ENCODE measurements around the gene NPR1. TPM values are rescaled to one million over a fixed set of nuclear protein-coding genes. Genes with fewer than 3 reads are reported as not detected.
A peak's percentile ranks its signal among the peaks of the same experiment; 100 is the strongest.
"Not testable (repeated sequence)": the region's sequence is repeated elsewhere in the genome, so short reads cannot be mapped to it uniquely, and the experiment has no call there.

The NPR1 gene
- total RNA-seq, 3 donors from 2014 or later: 2.3 to 16.4 (median 6.0) TPM

DNA sequence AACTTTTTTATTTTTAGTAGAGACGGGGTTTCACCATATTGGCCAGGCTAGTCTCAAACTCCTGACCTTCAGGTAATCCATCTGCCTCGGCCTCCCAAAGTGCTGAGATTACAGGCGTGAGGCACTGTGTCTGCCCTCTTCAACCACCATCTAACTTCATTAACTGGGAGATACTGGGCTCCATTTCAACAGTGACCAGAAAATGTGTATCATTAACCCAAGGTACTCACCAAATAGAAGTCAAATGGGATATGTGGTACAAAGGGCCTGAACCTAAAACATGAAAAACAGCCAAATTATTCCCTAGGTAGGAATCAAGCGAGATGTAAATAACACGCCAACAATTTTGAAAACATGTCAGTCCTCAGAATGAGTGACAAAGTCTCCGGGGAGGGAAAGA is 8.9 kb upstream of the NPR1 start:
- peaks cover 22% of the 10 kb centered on the region for H3K4me1 ChIP-seq (ENCODE audit: low read depth)
- H3K4me3 ChIP-seq: no peak overlapping the region
- H3K36me3 ChIP-seq (ENCODE audit: low read depth): no peaks in the 10 kb centered on the region
- peak in 1 of 3 donors; percentile 1 for DNase-seq
- ATAC-seq: no peak
- no peaks in the 10 kb centered on the region for H3K9me3 ChIP-seq
- intact Hi-C loops (cut with DNase I, micrococcal nuclease): loop anchor here in 1 of 2 donors (10.0 kb wide), 1 partner anchor 315 kb away; the partner anchor contains the start of gene RAB13
- TF ChIP-seq CTCF (IDR thresholded peaks at IDR 0.05): no peak

GRCh38 chr1:153670257-153670858 is 8.1 kb upstream of the NPR1 start:
- intact Hi-C loops (cut with DNase I, micrococcal nuclease): loop anchor here in 1 of 2 donors (10.0 kb wide), 1 partner anchor 314 kb away; the partner anchor contains the start of gene RAB13
- Histone ChIP-seq H3K9me3 (no peaks in the 10 kb centered on the region), H3K36me3 (ENCODE audit: low read depth) (no peaks in the 10 kb centered on the region), H3K4me1 (ENCODE audit: low read depth) (peaks cover 22% of the 10 kb centered on the region), H3K4me3 (peak overlapping the region; percentile 41)
- DNase-seq (peak in 1 of 3 donors; percentile 71), ATAC-seq (peak; percentile 11)
- TF ChIP-seq CTCF (IDR thresholded peaks at IDR 0.05): no peak

DNA sequence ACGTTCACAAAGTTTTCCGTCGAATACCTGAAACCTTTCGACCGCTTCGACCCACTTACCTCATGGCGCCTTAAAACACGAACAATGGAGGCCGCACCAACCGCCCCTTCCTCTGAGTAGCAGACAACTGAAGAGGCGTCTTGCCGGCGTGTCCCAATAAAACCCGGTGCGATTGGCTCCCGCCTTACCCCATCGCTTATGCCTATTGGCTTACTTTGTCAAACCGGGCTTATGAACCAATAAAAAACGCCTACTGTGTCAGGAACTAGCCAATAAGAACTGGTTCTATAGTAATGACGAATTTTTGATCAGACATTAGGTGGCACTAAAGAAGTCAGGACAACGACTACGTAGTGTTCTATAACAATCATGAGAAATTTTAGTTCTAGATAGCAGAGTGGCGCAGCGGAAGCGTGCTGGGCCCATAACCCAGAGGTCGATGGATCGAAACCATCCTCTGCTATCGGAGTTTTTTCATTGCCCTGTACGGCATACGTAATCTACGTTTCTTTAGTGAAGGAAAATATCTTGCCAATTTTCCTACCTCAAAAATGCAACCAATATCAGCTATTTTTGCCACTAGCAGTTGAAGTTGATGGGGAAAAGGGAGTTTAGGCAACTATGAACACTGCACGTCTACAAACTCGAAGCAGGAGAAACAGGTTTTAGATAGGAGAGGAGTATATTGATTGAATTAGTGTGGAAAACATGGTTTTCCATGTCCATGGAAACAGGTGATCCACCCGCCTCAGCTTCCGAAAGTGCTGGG is 7.4 kb upstream of the NPR1 start, which contains the start of gene ILF2:
TSS of gene ILF2 (minus strand) at position 135 of the 769 bp plus-strand sequence. CDS start at position 64, 71 bp downstream.
- TF ChIP-seq CTCF (IDR thresholded peaks at IDR 0.05): no peak
- peak within 1 kb of the TSS; percentile 41 for H3K4me3 ChIP-seq
- ATAC-seq: peak; percentile 95
- peaks cover 22% of the 10 kb centered on the region for H3K4me1 ChIP-seq (ENCODE audit: low read depth)
- no peaks in the 10 kb centered on the region for H3K9me3 ChIP-seq
- H3K36me3 ChIP-seq (ENCODE audit: low read depth): no peaks in the 10 kb centered on the region
- DNase-seq: peak; percentile 98
- intact Hi-C loops (cut with DNase I, micrococcal nuclease): loop anchor here in 1 of 2 donors (10.0 kb wide), 1 partner anchor 314 kb away; the partner anchor contains the start of gene RAB13

DNA sequence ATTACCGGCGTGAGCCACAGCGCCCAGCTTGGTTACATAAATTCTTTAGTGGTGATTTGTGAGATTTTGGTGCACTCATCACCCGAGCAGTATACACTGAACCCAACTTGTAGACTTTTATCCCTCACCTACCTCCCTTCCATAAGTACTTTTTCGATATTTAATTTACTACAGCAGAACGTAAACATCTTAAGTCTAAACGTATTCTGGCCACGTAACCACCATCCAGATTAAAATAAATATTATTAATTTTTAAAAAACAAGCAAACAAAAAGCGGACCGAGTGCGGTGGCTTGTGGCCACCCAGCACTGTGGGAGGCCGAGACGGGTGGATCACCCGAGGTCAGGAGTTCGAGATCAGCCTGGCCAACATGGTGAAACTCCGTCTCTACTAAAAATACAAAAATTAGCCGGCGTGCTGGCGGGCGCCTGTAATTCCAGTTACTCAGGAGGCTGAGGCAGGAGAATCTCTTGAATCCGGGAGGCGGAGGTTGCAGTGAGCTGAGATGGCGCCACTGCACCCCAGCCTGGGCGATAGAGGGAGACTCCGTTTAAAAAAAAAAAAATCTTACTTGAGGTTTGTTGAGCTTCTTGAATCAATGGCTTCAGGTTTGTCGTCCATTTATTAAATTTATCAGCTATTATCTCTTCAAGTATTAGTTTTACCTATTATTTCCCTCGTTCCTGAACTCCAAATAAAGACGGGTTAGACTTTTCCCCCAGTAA is 6.7 kb upstream of the NPR1 start:
- not testable (repeated sequence) for H3K36me3 ChIP-seq (ENCODE audit: low read depth); H3K9me3 ChIP-seq
- peak overlapping the region; percentile 26 for H3K4me3 ChIP-seq
- intact Hi-C loops (cut with DNase I, micrococcal nuclease): loop anchor here in 1 of 2 donors (10.0 kb wide), 1 partner anchor 313 kb away; the partner anchor contains the start of gene RAB13
- H3K4me1 ChIP-seq (ENCODE audit: low read depth): peaks cover 22% of the 10 kb centered on the region
- peak; percentile 46 to 62 (median 60) for DNase-seq
- peak; percentile 1 for ATAC-seq

- intact Hi-C loops (cut with DNase I, micrococcal nuclease): loop anchor here in 1 of 2 donors (10.0 kb wide), 1 partner anchor 311 kb away; the partner anchor contains the start of gene RAB13
- Histone ChIP-seq H3K4me3 (no peak overlapping the region), H3K9me3 (no peaks in the 10 kb centered on the region), H3K4me1 (ENCODE audit: low read depth) (peaks cover 24% of the 10 kb centered on the region), H3K36me3 (ENCODE audit: low read depth) (no peaks in the 10 kb centered on the region)
- ATAC-seq (no peak), DNase-seq (peak in 1 of 3 donors; percentile 1)
- TF ChIP-seq CTCF (IDR thresholded peaks at IDR 0.05): no peak
These were observed 5.0 kb upstream of the NPR1 start for GRCh38 chr1:153673511-153673910.
